Superior temporal gyrus (tissue), 1 donor: ENCODE data around the gene SLC7A6.

Experiments used
- DNase-seq: peaks from one replicate; pipeline ENCODE4 v3.0.0-alpha.2; 2016; ENCODE audit errors: extremely low spot score

SLC7A6 gene

GRCh38 chr16:68235108-68235886 is 29.0 kb upstream of the SLC7A6 start:
- DNase-seq: no peak

GRCh38 chr16:68235887-68236136 is 28.5 kb upstream of the SLC7A6 start, which contains the start of gene ESRP2:
TSS of gene ESRP2 (minus strand) at chr16:68236127. CDS start at chr16:68236045, 82 bp downstream.
- DNase-seq: no peak

GRCh38 chr16:68236137-68236825 is 28.0 kb upstream of the SLC7A6 start:
- no peak for DNase-seq

- peak; percentile 48 for DNase-seq
Observed at GRCh38 chr16:68236826-68237242, 27.5 kb upstream of the SLC7A6 start.

GRCh38 chr16:68237243-68238028 is 26.9 kb upstream of the SLC7A6 start:
- DNase-seq: peak; percentile 96

GRCh38 chr16:68238029-68238345 is 26.3 kb upstream of the SLC7A6 start:
- no peak for DNase-seq

GRCh38 chr16:68242085-68242484 is 22.2 kb upstream of the SLC7A6 start:
- DNase-seq: no peak

- DNase-seq: no peak
Observed at GRCh38 chr16:68242926-68243858, 21.1 kb upstream of the SLC7A6 start.

GRCh38 chr16:68244481-68244902 is 19.8 kb upstream of the SLC7A6 start:
- DNase-seq: no peak

GRCh38 chr16:68244903-68245853 is 19.1 kb upstream of the SLC7A6 start, which contains the start of gene PLA2G15:
TSS of gene PLA2G15 (plus strand) at chr16:68245373. CDS start at chr16:68245427, 54 bp downstream.
- peak; percentile 88 for DNase-seq

GRCh38 chr16:68246121-68246520 is 18.2 kb upstream of the SLC7A6 start:
- no peak for DNase-seq

GRCh38 chr16:68246666-68247065 is 17.7 kb upstream of the SLC7A6 start:
- DNase-seq: no peak

- no peak for DNase-seq
Observed at GRCh38 chr16:68247400-68247799, 16.9 kb upstream of the SLC7A6 start.

- DNase-seq: no peak
Observed at GRCh38 chr16:68247932-68248331, 16.4 kb upstream of the SLC7A6 start.

- DNase-seq: no peak
Observed at GRCh38 chr16:68249371-68249770, 15.0 kb upstream of the SLC7A6 start.

GRCh38 chr16:68250951-68251350 is 13.4 kb upstream of the SLC7A6 start:
- no peak for DNase-seq

GRCh38 chr16:68251832-68252231 is 12.5 kb upstream of the SLC7A6 start:
- no peak for DNase-seq

- no peak for DNase-seq
Observed at GRCh38 chr16:68252383-68252782, 11.9 kb upstream of the SLC7A6 start.

- no peak for DNase-seq
Observed at GRCh38 chr16:68253721-68254120, 10.6 kb upstream of the SLC7A6 start.

GRCh38 chr16:68255712-68256111 is 8.6 kb upstream of the SLC7A6 start:
- DNase-seq: no peak
